Endothelial cell of umbilical vein (primary cell): ENCODE measurements around the gene SPTBN5.

ENCODE experiments used
- EZH2 ChIP-seq: IDR thresholded peaks from 2 replicates; pipeline ENCODE4 v1.6.1; 2012; ENCODE audit warnings: borderline replicate concordance, low read depth, mild to moderate bottlenecking, moderate library complexity, low read length, inconsistent platforms; ENCODE audit not compliant: severe bottlenecking
- FOS ChIP-seq: IDR thresholded peaks from 2 replicates; pipeline ENCODE4 v1.6.1; 2011; ENCODE audit warnings: mild to moderate bottlenecking, low read length, moderate library complexity, borderline replicate concordance; ENCODE audit not compliant: insufficient read depth
- GATA2 ChIP-seq: IDR thresholded peaks from 2 replicates; pipeline ENCODE4 v1.7.0; 2011; ENCODE audit warnings: low read depth, mild to moderate bottlenecking, moderate library complexity, mixed read lengths, low read length; ENCODE audit not compliant: insufficient read length, insufficient read depth
- JUN ChIP-seq: IDR thresholded peaks from 2 replicates; pipeline ENCODE4 v1.6.1; 2011; ENCODE audit warnings: borderline replicate concordance, low read depth; ENCODE audit not compliant: insufficient read length, insufficient read depth
- POLR2A ChIP-seq: IDR thresholded peaks from 2 replicates; pipeline ENCODE4 v1.6.1; 2012; ENCODE audit warnings: low read depth, mild to moderate bottlenecking, control low read depth, low read length
- POLR2AphosphoS5 ChIP-seq: IDR thresholded peaks from 2 replicates; pipeline ENCODE4 v1.6.1; 2012; ENCODE audit warnings: low read depth, mild to moderate bottlenecking, control low read depth, low read length, moderate library complexity; ENCODE audit not compliant: insufficient read depth
- TF ChIP-seq, protein P1 (sequence below), 2 donors: IDR thresholded peaks; 1 replicate in 1 of 2; 2 replicates in 1 of 2; pipeline ENCODE4 v1.5.1; 2011; ENCODE audit warnings: low read length in 2 of 2, mild to moderate bottlenecking in 2 of 2, moderate library complexity in 2 of 2, control low read depth in 1 of 2, inconsistent platforms in 1 of 2, low read depth in 1 of 2; ENCODE audit not compliant: insufficient read depth in 1 of 2; ENCODE audit errors: extremely low read depth in 1 of 2
- TF ChIP-seq, protein P2 (sequence below): IDR thresholded peaks from 2 replicates; pipeline ENCODE4 v1.6.1; 2011; ENCODE audit not compliant: insufficient read depth, insufficient read length

DNA sequence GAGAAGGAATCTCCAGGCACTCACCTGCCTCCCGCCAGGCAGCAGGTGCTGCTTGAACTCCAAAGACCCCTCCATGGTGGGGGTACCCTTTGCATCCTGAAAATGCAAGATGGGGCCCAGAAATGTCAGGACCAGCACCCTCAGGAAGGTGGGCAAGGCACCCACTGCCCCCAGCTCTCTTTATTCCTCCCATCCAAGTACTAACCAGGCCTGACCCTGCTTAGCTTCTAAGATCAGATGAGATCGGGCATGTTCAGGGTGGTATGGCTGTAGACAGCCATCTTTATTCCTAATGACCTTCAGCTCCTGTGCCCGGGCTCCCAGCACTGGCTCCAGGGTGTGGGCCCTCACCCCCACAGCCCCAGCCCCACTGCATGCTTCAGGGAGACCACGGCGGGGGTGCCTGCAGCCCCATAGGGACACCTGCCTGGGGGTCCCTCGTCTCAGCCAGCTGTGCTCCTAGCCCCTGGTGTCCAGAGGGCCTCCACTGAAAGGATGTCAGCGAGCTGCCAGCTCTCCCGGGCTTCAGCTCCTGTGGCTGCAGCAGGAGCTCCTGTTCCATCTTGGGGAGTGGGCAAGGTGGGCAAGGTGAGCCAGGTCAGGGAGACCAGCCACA lies 42.0 kb downstream of the SPTBN5 start:
- TF ChIP-seq, protein P1, sequence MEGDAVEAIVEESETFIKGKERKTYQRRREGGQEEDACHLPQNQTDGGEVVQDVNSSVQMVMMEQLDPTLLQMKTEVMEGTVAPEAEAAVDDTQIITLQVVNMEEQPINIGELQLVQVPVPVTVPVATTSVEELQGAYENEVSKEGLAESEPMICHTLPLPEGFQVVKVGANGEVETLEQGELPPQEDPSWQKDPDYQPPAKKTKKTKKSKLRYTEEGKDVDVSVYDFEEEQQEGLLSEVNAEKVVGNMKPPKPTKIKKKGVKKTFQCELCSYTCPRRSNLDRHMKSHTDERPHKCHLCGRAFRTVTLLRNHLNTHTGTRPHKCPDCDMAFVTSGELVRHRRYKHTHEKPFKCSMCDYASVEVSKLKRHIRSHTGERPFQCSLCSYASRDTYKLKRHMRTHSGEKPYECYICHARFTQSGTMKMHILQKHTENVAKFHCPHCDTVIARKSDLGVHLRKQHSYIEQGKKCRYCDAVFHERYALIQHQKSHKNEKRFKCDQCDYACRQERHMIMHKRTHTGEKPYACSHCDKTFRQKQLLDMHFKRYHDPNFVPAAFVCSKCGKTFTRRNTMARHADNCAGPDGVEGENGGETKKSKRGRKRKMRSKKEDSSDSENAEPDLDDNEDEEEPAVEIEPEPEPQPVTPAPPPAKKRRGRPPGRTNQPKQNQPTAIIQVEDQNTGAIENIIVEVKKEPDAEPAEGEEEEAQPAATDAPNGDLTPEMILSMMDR (IDR thresholded peaks at IDR 0.05; ENCODE audit: extremely low read depth in 1 of 2, insufficient read depth in 1 of 2, low read depth in 1 of 2, low read length in 2 of 2) = no peak
- no peak for TF ChIP-seq POLR2A
- TF ChIP-seq FOS = no peak
- no peak for TF ChIP-seq POLR2AphosphoS5
- no peak for TF ChIP-seq EZH2
- TF ChIP-seq, protein P2, sequence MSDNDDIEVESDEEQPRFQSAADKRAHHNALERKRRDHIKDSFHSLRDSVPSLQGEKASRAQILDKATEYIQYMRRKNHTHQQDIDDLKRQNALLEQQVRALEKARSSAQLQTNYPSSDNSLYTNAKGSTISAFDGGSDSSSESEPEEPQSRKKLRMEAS = no peak
- TF ChIP-seq GATA2 = no peak
- no peak for TF ChIP-seq JUN
